GM13976 (cell line): ENCODE data around the gene SLC25A41.

Experiments
- DNase-seq: peaks from one replicate; pipeline ENCODE4 v3.0.0; 2012; ENCODE audit warnings: low spot score
- CTCF ChIP-seq: IDR thresholded peaks from 2 replicates; pipeline ENCODE4 v1.5.1; 2012; ENCODE audit warnings: borderline replicate concordance, mild to moderate bottlenecking; ENCODE audit not compliant: insufficient read depth; ENCODE audit errors: extremely low read depth, missing control alignments, control extremely low read depth
- in situ Hi-C: fragments of 300-500 bp; cut with MboI; formaldehyde crosslinking; loops from one replicate; pipeline ENCODE4 v1.12.0; 2022; ENCODE audit warnings: low sequenced_read_pairs, mixed read lengths, inconsistent platforms; ENCODE audit not compliant: unreplicated experiment

The SLC25A41 gene

GRCh38 chr19:6478815-6479214 is 45.3 kb upstream of the SLC25A41 start:
- no peak for TF ChIP-seq CTCF
- no peak for DNase-seq
- in situ Hi-C loops: no loop called here

- no peak for DNase-seq
- in situ Hi-C loops: no loop called here
- TF ChIP-seq CTCF: no peak
Observed at GRCh38 chr19:6476896-6477431, 43.4 kb upstream of the SLC25A41 start.

- in situ Hi-C loops: no loop called here
- TF ChIP-seq CTCF: no peak
Observed at GRCh38 chr19:6476155-6476895, 42.8 kb upstream of the SLC25A41 start.

GRCh38 chr19:6475321-6476108 is 42.0 kb upstream of the SLC25A41 start:
- TF ChIP-seq CTCF: no peak
- in situ Hi-C loops: no loop called here
- no peak for DNase-seq

More at GRCh38 chr19:6476155-6476895, 42.8 kb upstream of the SLC25A41 start:
- DNase-seq: peak; percentile 84

- no peak for DNase-seq
- no peak for TF ChIP-seq CTCF
- in situ Hi-C loops: no loop called here
Observed at GRCh38 chr19:6473647-6474046, 40.1 kb upstream of the SLC25A41 start.

- no peak for DNase-seq
- TF ChIP-seq CTCF: no peak
- in situ Hi-C loops: no loop called here
Observed at GRCh38 chr19:6472713-6473112, 39.1 kb upstream of the SLC25A41 start.
